Measurements from ENCODE around the gene PERM1. TPM values are rescaled to one million over a fixed set of nuclear protein-coding genes. Genes with fewer than 3 reads are reported as not detected.
"Not testable (repeated sequence)": the region's sequence is repeated elsewhere in the genome, so short reads cannot be mapped to it uniquely, and the experiment has no call there.

PERM1 gene
- total RNA-seq, 2 experiments from 2014 or later = not detected

DNA sequence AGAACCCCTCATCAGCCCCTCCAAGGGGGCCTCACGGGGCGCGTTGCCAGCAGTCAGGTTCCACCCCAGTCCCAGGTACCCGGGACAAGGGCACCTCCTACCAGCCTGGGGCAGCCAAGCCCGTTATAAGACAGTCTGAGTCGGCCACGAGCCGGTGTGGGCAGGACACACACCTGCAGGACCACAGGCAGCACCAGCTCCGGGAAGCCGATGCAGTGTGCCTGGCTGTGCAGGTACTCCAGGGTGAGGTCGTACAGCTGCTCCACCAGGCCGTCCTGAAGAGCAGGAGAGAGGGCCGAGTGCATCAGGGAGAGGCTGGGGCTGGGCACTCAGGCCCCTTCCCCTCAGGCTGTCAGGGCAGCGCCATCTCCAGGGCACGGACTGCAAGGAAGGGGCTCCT, 33.9 kb downstream of the PERM1 start:
- H3K4me1 Mint-ChIP-seq (ENCODE audit: low read depth) = no peaks in the 10 kb centered on the region
- no peak for TF ChIP-seq CTCF (IDR thresholded peaks at IDR 0.05)
- DNase-seq = no peak
- intact Hi-C loops (cut with DNase I, micrococcal nuclease) = no loop called here
- no peak for ATAC-seq (ENCODE audit: poor library complexity)
- ChIA-PET POLR2A (interaction anchor here (0.5 kb wide), 1 partner anchor 818 kb away, joined by 3 read pairs; no protein-coding TSS in a partner anchor), CTCF (no interaction called here)
- Histone ChIP-seq H3K27me3 (ENCODE audit: control insufficient read depth in 1 of 2, insufficient read depth in 2 of 2, low read length in 2 of 2) (peaks cover 3 to 5% of the 10 kb centered on the region in 2 experiments), H3K36me3 (ENCODE audit: insufficient read depth, low read length) (peaks cover 67% of the 10 kb centered on the region), H3K4me1 (ENCODE audit: insufficient read depth, low read length) (peaks cover 4% of the 10 kb centered on the region), H3K9me3 (ENCODE audit: control insufficient read depth in 1 of 2, insufficient read depth in 1 of 2, low read length in 2 of 2) (peaks cover 0 to under 1% of the 10 kb centered on the region in 2 experiments), H3K4me3 (ENCODE audit: low read length) (no peak overlapping the region), H3K27ac (ENCODE audit: low read depth in 1 of 2, low read length in 2 of 2) (no peak overlapping the region)
- peaks cover 4% of the 10 kb centered on the region for H3K27me3 Mint-ChIP-seq
- H3K4me3 Mint-ChIP-seq = no peak overlapping the region
- no peak overlapping the region for H3K27ac Mint-ChIP-seq
- peaks cover 67% of the 10 kb centered on the region for H3K36me3 Mint-ChIP-seq (ENCODE audit: low read depth)
- no peaks in the 10 kb centered on the region for H3K9me3 Mint-ChIP-seq

DNA sequence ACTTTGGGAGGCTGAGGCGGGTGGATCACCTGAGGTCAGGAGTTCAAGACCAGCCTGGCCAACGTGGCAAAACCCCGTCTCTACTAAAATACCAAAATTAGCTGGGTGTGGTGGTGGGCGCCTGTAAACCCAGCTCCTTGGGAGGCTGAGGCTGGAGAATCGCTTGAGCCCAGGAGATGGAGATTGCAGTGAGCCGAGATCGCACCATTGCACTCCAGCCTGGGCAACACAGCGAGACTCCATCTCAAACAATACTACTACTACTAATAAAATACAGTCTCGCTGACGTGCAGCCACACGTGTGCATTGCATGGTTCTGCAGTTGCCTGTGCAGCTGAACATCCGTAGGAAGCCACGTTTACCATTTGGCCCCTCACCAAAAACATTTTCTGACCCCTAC, 35.1 kb downstream of the PERM1 start:
- ATAC-seq (ENCODE audit: poor library complexity); H3K27me3 Mint-ChIP-seq; H3K27ac ChIP-seq (ENCODE audit: low read depth in 1 of 2, low read length in 2 of 2); H3K4me1 Mint-ChIP-seq (ENCODE audit: low read depth); DNase-seq; H3K4me3 Mint-ChIP-seq; CTCF ChIA-PET; POLR2A ChIA-PET; H3K9me3 Mint-ChIP-seq; H3K9me3 ChIP-seq (ENCODE audit: control insufficient read depth in 1 of 2, insufficient read depth in 1 of 2, low read length in 2 of 2); intact Hi-C loops (cut with DNase I, micrococcal nuclease); H3K27ac Mint-ChIP-seq; H3K4me3 ChIP-seq (ENCODE audit: low read length): not testable (repeated sequence)
- Histone ChIP-seq H3K36me3 (ENCODE audit: insufficient read depth, low read length) (peaks cover 56% of the 10 kb centered on the region), H3K4me1 (ENCODE audit: insufficient read depth, low read length) (peaks cover 12% of the 10 kb centered on the region), H3K27me3 (ENCODE audit: control insufficient read depth in 1 of 2, insufficient read depth in 2 of 2, low read length in 2 of 2) (peaks cover 6 to 15% of the 10 kb centered on the region in 2 experiments)
- H3K36me3 Mint-ChIP-seq (ENCODE audit: low read depth) = peaks cover 58% of the 10 kb centered on the region

- peaks cover 20% of the 10 kb centered on the region for H3K4me1 ChIP-seq (ENCODE audit: insufficient read depth, low read length)
- H3K4me1 Mint-ChIP-seq (ENCODE audit: low read depth) = peaks cover 5% of the 10 kb centered on the region
- no peak overlapping the region for H3K27ac Mint-ChIP-seq
- peaks cover 48% of the 10 kb centered on the region for H3K36me3 ChIP-seq (ENCODE audit: insufficient read depth, low read length)
- no peak for ATAC-seq (ENCODE audit: poor library complexity)
- peaks cover 0 to 11% of the 10 kb centered on the region in 2 experiments for H3K9me3 ChIP-seq (ENCODE audit: control insufficient read depth in 1 of 2, insufficient read depth in 1 of 2, low read length in 2 of 2)
- peaks cover 11% of the 10 kb centered on the region for H3K27me3 Mint-ChIP-seq
- H3K27ac ChIP-seq (ENCODE audit: low read depth in 1 of 2, low read length in 2 of 2) = no peak overlapping the region
- no peak overlapping the region for H3K4me3 ChIP-seq (ENCODE audit: low read length)
- H3K9me3 Mint-ChIP-seq = no peaks in the 10 kb centered on the region
- peaks cover 13 to 24% of the 10 kb centered on the region in 2 experiments for H3K27me3 ChIP-seq (ENCODE audit: control insufficient read depth in 1 of 2, insufficient read depth in 2 of 2, low read length in 2 of 2)
- peak overlapping the region; percentile 38 for H3K4me3 Mint-ChIP-seq
- ChIA-PET POLR2A (no interaction called here), CTCF (no interaction called here)
- TF ChIP-seq CTCF (IDR thresholded peaks at IDR 0.05) = no peak
- H3K36me3 Mint-ChIP-seq (ENCODE audit: low read depth) = peaks cover 51% of the 10 kb centered on the region
- intact Hi-C loops (cut with DNase I, micrococcal nuclease) = no loop called here
- no peak for DNase-seq
These were observed 36.0 kb downstream of the PERM1 start for GRCh38 chr1:945688-946556.
